PC-9 (cell line): ENCODE measurements around the gene ADGRD1. TPM values are rescaled to one million over a fixed set of nuclear protein-coding genes. Genes with fewer than 3 reads are reported as not detected.

Experiments
- BruUV-seq: library from RNA; stranded (reverse); fragments of 400-500 nt; replicated peaks from 2 replicates; lab custom pipeline; 2021; lab: Mats Ljungman, UMichigan
- CTCF ChIA-PET: fragments of 300-600 bp; sonication (Branson Sonifier 250); formaldehyde crosslinking; loops from one replicate; lab custom pipeline; 2022; ENCODE audit warnings: antibody characterized with exemption; lab: Charles Lee
- POLR2A ChIA-PET: fragments of 300-600 bp; sonication (Branson Sonifier 250); formaldehyde crosslinking; loops from one replicate; lab custom pipeline; 2022; ENCODE audit warnings: antibody characterized with exemption; ENCODE audit not compliant: unreplicated experiment; lab: Charles Lee
- DNase-seq, 2 experiments: peaks; one replicate each; pipeline versions ENCODE4 v3.0.0 to v3.0.0-alpha.2; 2015 to 2022; ENCODE audit warnings: mixed read lengths in 1 of 2
- H2AFZ ChIP-seq: fragments of 200-600 bp; sonication (generic); 2 replicates; pipeline ENCODE4 v1.8.1; 2017; ENCODE audit warnings: antibody characterized with exemption
- H3F3A ChIP-seq: fragments of 200-600 bp; sonication (generic); 2 replicates; pipeline ENCODE4 v1.8.1; 2017; ENCODE audit warnings: antibody characterized with exemption, mild to moderate bottlenecking, low read depth; ENCODE audit not compliant: insufficient read depth
- H3K27ac ChIP-seq: fragments of 200-600 bp; sonication (generic); 2 replicates; pipeline ENCODE4 v1.6.1; 2016; ENCODE audit warnings: mixed run types
- H3K27me3 ChIP-seq: fragments of 200-600 bp; sonication (generic); 2 replicates; pipeline ENCODE4 v1.6.1; 2016; ENCODE audit warnings: low read depth, mixed run types; ENCODE audit not compliant: insufficient read depth
- H3K36me3 ChIP-seq: fragments of 200-600 bp; sonication (generic); 2 replicates; pipeline ENCODE4 v1.6.1; 2016; ENCODE audit warnings: low read depth, mixed run types
- H3K4me1 ChIP-seq: fragments of 200-600 bp; sonication (generic); replicated peaks from 2 replicates; pipeline ENCODE4 v1.6.1; 2016; ENCODE audit warnings: mixed run types; ENCODE audit not compliant: insufficient read depth
- H3K4me2 ChIP-seq: fragments of 200-600 bp; sonication (generic); 2 replicates; pipeline ENCODE4 v1.6.1; 2017; ENCODE audit warnings: mixed run types
- H3K4me3 ChIP-seq: fragments of 200-600 bp; sonication (generic); 2 replicates; pipeline ENCODE4 v1.6.1; 2016; ENCODE audit warnings: mixed run types
- H3K79me2 ChIP-seq: fragments of 200-600 bp; sonication (generic); 2 replicates; pipeline ENCODE4 v1.6.1; 2017; ENCODE audit warnings: low read depth, mixed run types
- H3K9me2 ChIP-seq: fragments of 200-600 bp; sonication (generic); 2 replicates; pipeline ENCODE4 v1.8.1; 2017; ENCODE audit warnings: mild to moderate bottlenecking; ENCODE audit not compliant: insufficient read depth
- H3K9me3 ChIP-seq: fragments of 200-600 bp; sonication (generic); 2 replicates; pipeline ENCODE4 v1.8.1; 2016; ENCODE audit warnings: low read depth; ENCODE audit not compliant: insufficient read depth
- H4K20me1 ChIP-seq: fragments of 200-600 bp; sonication (generic); 2 replicates; pipeline ENCODE4 v1.8.1; 2017; ENCODE audit not compliant: insufficient read depth
- EZH2 ChIP-seq: fragments of 200-600 bp; sonication (generic); IDR thresholded peaks from 2 replicates; pipeline ENCODE4 v1.8.0; 2017; ENCODE audit warnings: antibody characterized with exemption, low read depth
- intact Hi-C: fragments of 100-400 bp; cut with micrococcal nuclease; formaldehyde crosslinking; loops from one replicate; pipeline ENCODE4 v1.10.0; 2022; ENCODE audit not compliant: unreplicated experiment
- total RNA-seq: library from RNA; stranded (reverse); gene quantifications from 2 replicates; pipeline ENCODE4 v1.2.3, GENCODE V29; 2021
- TF ChIP-seq, protein P1 (sequence below): fragments of 200-600 bp; sonication (generic); conservative IDR thresholded peaks from 2 replicates; pipeline ENCODE4 v1.6.1; 2017; ENCODE audit warnings: mixed run types, antibody characterized with exemption, mild to moderate bottlenecking, moderate library complexity

ADGRD1 gene
- total RNA-seq, 1 experiment from 2014 or later, result not detected

- no peak overlapping the region for H2AFZ ChIP-seq
- intact Hi-C loops, result no loop called here
- no peaks in the 10 kb centered on the region for H3F3A ChIP-seq
- TF ChIP-seq, protein P1, sequence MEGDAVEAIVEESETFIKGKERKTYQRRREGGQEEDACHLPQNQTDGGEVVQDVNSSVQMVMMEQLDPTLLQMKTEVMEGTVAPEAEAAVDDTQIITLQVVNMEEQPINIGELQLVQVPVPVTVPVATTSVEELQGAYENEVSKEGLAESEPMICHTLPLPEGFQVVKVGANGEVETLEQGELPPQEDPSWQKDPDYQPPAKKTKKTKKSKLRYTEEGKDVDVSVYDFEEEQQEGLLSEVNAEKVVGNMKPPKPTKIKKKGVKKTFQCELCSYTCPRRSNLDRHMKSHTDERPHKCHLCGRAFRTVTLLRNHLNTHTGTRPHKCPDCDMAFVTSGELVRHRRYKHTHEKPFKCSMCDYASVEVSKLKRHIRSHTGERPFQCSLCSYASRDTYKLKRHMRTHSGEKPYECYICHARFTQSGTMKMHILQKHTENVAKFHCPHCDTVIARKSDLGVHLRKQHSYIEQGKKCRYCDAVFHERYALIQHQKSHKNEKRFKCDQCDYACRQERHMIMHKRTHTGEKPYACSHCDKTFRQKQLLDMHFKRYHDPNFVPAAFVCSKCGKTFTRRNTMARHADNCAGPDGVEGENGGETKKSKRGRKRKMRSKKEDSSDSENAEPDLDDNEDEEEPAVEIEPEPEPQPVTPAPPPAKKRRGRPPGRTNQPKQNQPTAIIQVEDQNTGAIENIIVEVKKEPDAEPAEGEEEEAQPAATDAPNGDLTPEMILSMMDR, result no peak
- no peak for TF ChIP-seq EZH2
- no peaks in the 10 kb centered on the region for H3K36me3 ChIP-seq
- H4K20me1 ChIP-seq, result no peaks in the 10 kb centered on the region
- H3K27me3 ChIP-seq, result peaks cover 68% of the 10 kb centered on the region
- H3K4me2 ChIP-seq, result no peak overlapping the region
- no peak for DNase-seq
- no peaks in the 10 kb centered on the region for H3K4me1 ChIP-seq
- H3K79me2 ChIP-seq, result no peaks in the 10 kb centered on the region
- no peak overlapping the region for H3K4me3 ChIP-seq
- H3K9me2 ChIP-seq, result no peaks in the 10 kb centered on the region
- H3K27ac ChIP-seq, result no peak overlapping the region
- CTCF ChIA-PET, result no interaction called here
- BruUV-seq, result no TSS peak
- POLR2A ChIA-PET, result no interaction called here
- no peaks in the 10 kb centered on the region for H3K9me3 ChIP-seq
Observed at GRCh38 chr12:130944878-130945277, 8.8 kb upstream of the ADGRD1 start.

DNA sequence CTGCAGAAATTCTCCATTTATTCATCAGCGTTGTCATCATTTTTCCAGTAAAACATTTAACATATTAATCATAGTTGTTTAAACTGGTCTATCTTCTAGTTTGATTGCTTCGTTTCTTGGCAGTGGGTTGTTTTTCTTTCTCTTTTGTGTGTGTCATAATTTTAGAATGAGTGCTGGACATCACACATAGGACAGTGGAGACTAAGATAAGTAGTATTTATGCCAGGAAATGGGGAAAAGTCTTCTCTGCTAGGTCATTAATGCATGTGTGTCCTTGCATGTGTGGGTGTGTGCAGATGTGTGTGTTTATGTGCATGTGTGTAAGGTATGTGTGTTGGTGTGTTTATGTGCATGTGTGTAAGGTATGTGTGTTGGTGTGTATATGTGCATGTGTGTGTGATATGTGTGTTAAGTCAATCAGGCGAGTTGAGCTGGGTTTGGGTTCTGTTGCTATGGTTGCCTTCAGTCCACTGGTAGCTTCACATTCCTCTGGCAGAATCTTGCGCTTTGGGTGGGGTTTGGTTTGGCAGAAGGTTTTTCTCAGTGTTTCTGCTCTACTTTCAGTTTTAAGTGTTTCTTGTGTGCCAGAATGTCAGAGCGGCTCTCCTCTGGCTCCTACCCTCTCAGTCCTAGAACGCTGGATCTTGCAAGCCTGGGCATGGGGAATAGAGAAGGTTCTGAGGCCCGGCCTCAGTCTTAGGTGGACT, 7.8 kb upstream of the ADGRD1 start:
- CTCF ChIA-PET, result no interaction called here

GRCh38 chr12:130947028-130947613, 6.6 kb upstream of the ADGRD1 start:
- POLR2A ChIA-PET, result no interaction called here
- Histone ChIP-seq H3K9me3 (no peaks in the 10 kb centered on the region), H3F3A (no peaks in the 10 kb centered on the region), H3K9me2 (no peaks in the 10 kb centered on the region), H4K20me1 (no peaks in the 10 kb centered on the region), H2AFZ (no peak overlapping the region), H3K27me3 (peaks cover 77% of the 10 kb centered on the region), H3K79me2 (no peaks in the 10 kb centered on the region), H3K4me3 (no peak overlapping the region), H3K36me3 (no peaks in the 10 kb centered on the region), H3K4me2 (no peak overlapping the region), H3K4me1 (no peaks in the 10 kb centered on the region), H3K27ac (no peak overlapping the region)
- BruUV-seq, result no TSS peak
- CTCF ChIA-PET, result no interaction called here
- DNase-seq, result no peak
- intact Hi-C loops, result no loop called here
- TF ChIP-seq, protein P1, result no peak
- TF ChIP-seq EZH2, result no peak

More for the DNA sequence above, 7.8 kb upstream of the ADGRD1 start:
- no TSS peak for BruUV-seq
- H3K9me3 ChIP-seq, result no peaks in the 10 kb centered on the region
- no peaks in the 10 kb centered on the region for H3K36me3 ChIP-seq
- no peaks in the 10 kb centered on the region for H3K9me2 ChIP-seq
- no peak overlapping the region for H3K27ac ChIP-seq
- no peak for TF ChIP-seq EZH2
- TF ChIP-seq, protein P1, result no peak
- no peak overlapping the region for H3K4me3 ChIP-seq
- H4K20me1 ChIP-seq, result no peaks in the 10 kb centered on the region
- intact Hi-C loops, result no loop called here
- H2AFZ ChIP-seq, result no peak overlapping the region
- H3K4me1 ChIP-seq, result no peaks in the 10 kb centered on the region
- DNase-seq, result no peak
- no peak overlapping the region for H3K4me2 ChIP-seq
- peaks cover 73% of the 10 kb centered on the region for H3K27me3 ChIP-seq
- POLR2A ChIA-PET, result no interaction called here
- H3K79me2 ChIP-seq, result no peaks in the 10 kb centered on the region
- no peaks in the 10 kb centered on the region for H3F3A ChIP-seq
